SK-N-SH (cell line): ENCODE data around the gene OR6V1. TPM values are rescaled to one million over a fixed set of nuclear protein-coding genes. Genes with fewer than 3 reads are reported as not detected.

Experiments used
- CTCF ChIA-PET: fragments of 300-600, 350-600 bp; formaldehyde crosslinking; extraction: SDS; loops from one replicate; lab custom pipeline; 2021; lab: Yijun Ruan, JAX
- POLR2A ChIA-PET: fragments of 350-600 bp; sonication (Branson Sonifier 250); formaldehyde crosslinking; extraction: SDS; loops from one replicate; lab custom pipeline; 2020; ENCODE audit warnings: antibody characterized with exemption, inconsistent platforms; lab: Yijun Ruan, JAX
- DNase-seq: peaks from one replicate; pipeline ENCODE4 v3.0.0; 2012
- H2AFZ ChIP-seq: fragments of 200-600 bp; sonication (generic); 2 replicates; pipeline ENCODE4 v1.8.1; 2016; ENCODE audit warnings: antibody characterized with exemption, mild to moderate bottlenecking, low read depth
- H3F3A ChIP-seq: fragments of 200-600 bp; sonication (generic); replicated peaks from 2 replicates; pipeline ENCODE3; 2016; ENCODE audit warnings: antibody characterized with exemption, mild to moderate bottlenecking; ENCODE audit not compliant: insufficient read depth
- H3K27ac ChIP-seq, 2 experiments: fragments of 200-500 bp in 1 of 2; fragments of 200-600 bp in 1 of 2; sonication (Bioruptor generic) in 1 of 2; sonication (generic), shearing (Covaris generic) in 1 of 2; 2 replicates each; pipeline versions ENCODE4 v1.5.1 to v1.6.1; 2014 to 2016; ENCODE audit warnings: low read depth in 2 of 2, inconsistent platforms in 1 of 2, low read length in 1 of 2, mild to moderate bottlenecking in 1 of 2, mixed read lengths in 1 of 2
- H3K27me3 ChIP-seq: fragments of 200-600 bp; sonication (generic), shearing (Covaris generic); 2 replicates; pipeline ENCODE4 v1.6.1; 2016; ENCODE audit warnings: mixed run types; ENCODE audit not compliant: insufficient read depth
- H3K36me3 ChIP-seq, 2 experiments: fragments of 200-500 bp in 1 of 2; fragments of 200-600 bp in 1 of 2; sonication (Bioruptor generic) in 1 of 2; sonication (generic) in 1 of 2; replicated peaks in 1 of 2; 2 replicates each; pipeline versions ENCODE3 to v1.5.1; 2014 to 2016; ENCODE audit warnings: low read length in 1 of 2, mild to moderate bottlenecking in 1 of 2; ENCODE audit not compliant: insufficient read depth in 2 of 2, control insufficient read depth in 1 of 2
- H3K4me1 ChIP-seq, 2 experiments: fragments of 200-500 bp in 1 of 2; fragments of 200-600 bp in 1 of 2; sonication (Bioruptor generic) in 1 of 2; sonication (generic), shearing (Covaris generic) in 1 of 2; 2 replicates each; pipeline versions ENCODE4 v1.5.1 to v1.6.1; 2014 to 2016; ENCODE audit warnings: low read depth in 1 of 2, low read length in 1 of 2, mixed run types in 1 of 2; ENCODE audit not compliant: insufficient read depth in 2 of 2, control insufficient read depth in 1 of 2
- H3K4me2 ChIP-seq: fragments of 200-600 bp; sonication (generic), shearing (Covaris generic); 2 replicates; pipeline ENCODE4 v1.6.1; 2017; ENCODE audit warnings: mixed run types
- H3K4me3 ChIP-seq, 2 experiments: fragments of 200-500 bp in 1 of 2; fragments of 200-600 bp in 1 of 2; sonication (Bioruptor generic) in 1 of 2; sonication (generic), shearing (Covaris generic) in 1 of 2; 2 replicates each; pipeline versions ENCODE4 v1.5.1 to v1.8.1; 2014 to 2016; ENCODE audit warnings: low read depth in 2 of 2, inconsistent platforms in 1 of 2, low read length in 1 of 2, mild to moderate bottlenecking in 1 of 2, mixed read lengths in 1 of 2, moderate library complexity in 1 of 2
- H3K79me2 ChIP-seq: fragments of 200-600 bp; sonication (generic); 2 replicates; pipeline ENCODE4 v1.8.1; 2017; ENCODE audit warnings: mild to moderate bottlenecking; ENCODE audit not compliant: insufficient read depth
- H3K9ac ChIP-seq: fragments of 200-600 bp; sonication (generic); 2 replicates; pipeline ENCODE4 v1.6.1; 2017; ENCODE audit warnings: mixed run types
- H3K9me2 ChIP-seq: fragments of 200-600 bp; sonication (generic); 2 replicates; pipeline ENCODE4 v1.6.1; 2017; ENCODE audit warnings: mixed run types
- H3K9me3 ChIP-seq: fragments of 200-600 bp; sonication (generic); 2 replicates; pipeline ENCODE4 v1.6.1; 2017; ENCODE audit warnings: mixed run types, mild to moderate bottlenecking, moderate library complexity
- H4K20me1 ChIP-seq: fragments of 200-600 bp; sonication (generic); 2 replicates; pipeline ENCODE4 v1.6.1; 2017; ENCODE audit warnings: mild to moderate bottlenecking, mixed run types; ENCODE audit not compliant: insufficient read depth
- ELF1 ChIP-seq: IDR thresholded peaks from 2 replicates; pipeline ENCODE4 v1.4.0; 2012
- EZH2phosphoT487 ChIP-seq: fragments of 200-600 bp; sonication (generic); IDR thresholded peaks from 2 replicates; pipeline ENCODE4 v1.6.1; 2017; ENCODE audit warnings: low read depth, mixed run types, mild to moderate bottlenecking, antibody characterized with exemption, moderate library complexity, borderline replicate concordance
- FOXJ3 ChIP-seq: sonication (generic); formaldehyde crosslinking; IDR thresholded peaks from 2 replicates; pipeline ENCODE4 v1.5.1; 2020; ENCODE audit warnings: mild to moderate bottlenecking, missing genetic modification reagents
- FOXM1 ChIP-seq: IDR thresholded peaks from 2 replicates; pipeline ENCODE4 v1.4.0; 2012; ENCODE audit warnings: low read depth, mild to moderate bottlenecking
- GABPA ChIP-seq: IDR thresholded peaks from 2 replicates; pipeline ENCODE4 v1.4.0; 2012; ENCODE audit warnings: low read depth, mild to moderate bottlenecking
- GATA2 ChIP-seq: sonication (generic); formaldehyde crosslinking; IDR thresholded peaks from 2 replicates; pipeline ENCODE4 v1.5.0; 2020; ENCODE audit warnings: mild to moderate bottlenecking, missing genetic modification reagents
- MEF2A ChIP-seq: IDR thresholded peaks from 2 replicates; pipeline ENCODE4 v1.4.0; 2012; ENCODE audit warnings: low read depth, borderline replicate concordance
- MXI1 ChIP-seq: IDR thresholded peaks from 2 replicates; pipeline ENCODE4 v1.6.1; 2012; ENCODE audit warnings: mild to moderate bottlenecking, low read depth, low read length, improper control_type of control experiment
- NFIC ChIP-seq: IDR thresholded peaks from 2 replicates; pipeline ENCODE4 v1.4.0; 2012; ENCODE audit warnings: borderline replicate concordance
- NRF1 ChIP-seq: IDR thresholded peaks from 2 replicates; pipeline ENCODE4 v1.6.1; 2012; ENCODE audit warnings: low read depth, mild to moderate bottlenecking, low read length
- PBX3 ChIP-seq: IDR thresholded peaks from 2 replicates; pipeline ENCODE4; 2012
- POLR2AphosphoS5 ChIP-seq: IDR thresholded peaks from 2 replicates; pipeline ENCODE4 v1.6.1; 2012; ENCODE audit warnings: low read depth, low read length
- RAD21 ChIP-seq: IDR thresholded peaks from 2 replicates; pipeline ENCODE4 v1.6.1; 2012; ENCODE audit warnings: mild to moderate bottlenecking, low read length
- RCOR1 ChIP-seq: fragments of 150-350 bp; IDR thresholded peaks from 2 replicates; pipeline ENCODE4 v1.6.1; 2017; ENCODE audit warnings: antibody characterized with exemption, low read length
- RXRA ChIP-seq: IDR thresholded peaks from 2 replicates; pipeline ENCODE4 v1.4.0; 2012; ENCODE audit warnings: low read depth, mild to moderate bottlenecking, borderline replicate concordance
- SMC3 ChIP-seq: IDR thresholded peaks from 2 replicates; pipeline ENCODE4 v1.6.1; 2012; ENCODE audit warnings: low read depth, low read length, improper control_type of control experiment
- USF1 ChIP-seq: IDR thresholded peaks from 2 replicates; pipeline ENCODE4 v1.4.0; 2012; ENCODE audit warnings: low read depth, borderline replicate concordance
- USF2 ChIP-seq: fragments of 150-350 bp; IDR thresholded peaks from 2 replicates; pipeline ENCODE4 v1.6.1; 2017; ENCODE audit warnings: antibody characterized with exemption, low read length, low read depth, borderline replicate concordance
- WGBS: methylation state at CpG from one replicate; pipeline ENCODE4 v1.1.6; 2017; ENCODE audit warnings: low lambda C conversion rate; 5-methylcytosine and 5-hydroxymethylcytosine counted together
- polyA plus RNA-seq, 3 experiments: library from polyadenylated mRNA; depleted of rRNA; stranded (reverse); fragments of >200 nt; gene quantifications; 2 replicates each; pipeline ENCODE4 v1.2.3, GENCODE V29; 2012
- TF ChIP-seq, protein P1 (sequence below): IDR thresholded peaks from 2 replicates; pipeline ENCODE4 v1.4.0; 2012; ENCODE audit warnings: low read depth, borderline replicate concordance
- TF ChIP-seq, protein P2 (sequence below): fragments of 150-350 bp; IDR thresholded peaks from 2 replicates; pipeline ENCODE4 v1.6.1; 2016; ENCODE audit warnings: mild to moderate bottlenecking, low read depth, low read length

The OR6V1 gene
- polyA plus RNA-seq, 1 of the 3 experiments (the other 2 are of a cell fraction), result not detected

- no peak for DNase-seq
- Histone ChIP-seq H3K4me2 (no peak overlapping the region), H3K27ac (no peak overlapping the region), H3K9me2 (no peaks in the 10 kb centered on the region), H3K4me3 (no peak overlapping the region), H3K79me2 (no peaks in the 10 kb centered on the region), H3K9ac (no peak overlapping the region), H3K36me3 (no peaks in the 10 kb centered on the region), H3K4me1 (no peaks in the 10 kb centered on the region), H2AFZ (no peak overlapping the region), H4K20me1 (no peaks in the 10 kb centered on the region)
- 1% methylated on average over 2 of the region's 2 CpGs for WGBS
- TF ChIP-seq MEF2A (no peak), GATA2 (CRISPR knock-in tag) (no peak), EZH2phosphoT487 (no peak), GABPA (no peak), PBX3 (no peak), FOXM1 (no peak), NRF1 (no peak), RXRA (no peak), SMC3 (no peak), NFIC (no peak), RAD21 (no peak), ELF1 (no peak), RCOR1 (no peak), USF1 (no peak), FOXJ3 (CRISPR knock-in tag) (no peak), POLR2AphosphoS5 (no peak), MXI1 (no peak), USF2 (no peak)
- TF ChIP-seq, protein P1, sequence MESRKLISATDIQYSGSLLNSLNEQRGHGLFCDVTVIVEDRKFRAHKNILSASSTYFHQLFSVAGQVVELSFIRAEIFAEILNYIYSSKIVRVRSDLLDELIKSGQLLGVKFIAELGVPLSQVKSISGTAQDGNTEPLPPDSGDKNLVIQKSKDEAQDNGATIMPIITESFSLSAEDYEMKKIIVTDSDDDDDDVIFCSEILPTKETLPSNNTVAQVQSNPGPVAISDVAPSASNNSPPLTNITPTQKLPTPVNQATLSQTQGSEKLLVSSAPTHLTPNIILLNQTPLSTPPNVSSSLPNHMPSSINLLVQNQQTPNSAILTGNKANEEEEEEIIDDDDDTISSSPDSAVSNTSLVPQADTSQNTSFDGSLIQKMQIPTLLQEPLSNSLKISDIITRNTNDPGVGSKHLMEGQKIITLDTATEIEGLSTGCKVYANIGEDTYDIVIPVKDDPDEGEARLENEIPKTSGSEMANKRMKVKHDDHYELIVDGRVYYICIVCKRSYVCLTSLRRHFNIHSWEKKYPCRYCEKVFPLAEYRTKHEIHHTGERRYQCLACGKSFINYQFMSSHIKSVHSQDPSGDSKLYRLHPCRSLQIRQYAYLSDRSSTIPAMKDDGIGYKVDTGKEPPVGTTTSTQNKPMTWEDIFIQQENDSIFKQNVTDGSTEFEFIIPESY, result no peak
- TF ChIP-seq, protein P2, sequence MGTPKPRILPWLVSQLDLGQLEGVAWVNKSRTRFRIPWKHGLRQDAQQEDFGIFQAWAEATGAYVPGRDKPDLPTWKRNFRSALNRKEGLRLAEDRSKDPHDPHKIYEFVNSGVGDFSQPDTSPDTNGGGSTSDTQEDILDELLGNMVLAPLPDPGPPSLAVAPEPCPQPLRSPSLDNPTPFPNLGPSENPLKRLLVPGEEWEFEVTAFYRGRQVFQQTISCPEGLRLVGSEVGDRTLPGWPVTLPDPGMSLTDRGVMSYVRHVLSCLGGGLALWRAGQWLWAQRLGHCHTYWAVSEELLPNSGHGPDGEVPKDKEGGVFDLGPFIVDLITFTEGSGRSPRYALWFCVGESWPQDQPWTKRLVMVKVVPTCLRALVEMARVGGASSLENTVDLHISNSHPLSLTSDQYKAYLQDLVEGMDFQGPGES, result no peak
- TF ChIP-seq, all 33 proteins: peak for 0
- CTCF ChIA-PET, result interaction anchor here (1.2 kb wide), 1 partner anchor 11 kb away, joined by 5 read pairs; no protein-coding TSS in a partner anchor
- no peaks in the 10 kb centered on the region for H3F3A ChIP-seq
- H3K9me3 ChIP-seq, result no peaks in the 10 kb centered on the region
- peaks cover 8% of the 10 kb centered on the region; the same call in 1 of the 2 replicates for H3K27me3 ChIP-seq
- POLR2A ChIA-PET, result no interaction called here
Observed at GRCh38 chr7:143068446-143068845, 16.3 kb downstream of the OR6V1 start.
